Transverse colon (tissue), 3 donors: ENCODE measurements around the gene ZKSCAN8.

Source experiments
- POLR2A ChIP-seq: fragments of 450-650 bp; IDR thresholded peaks from one replicate; pipeline ENCODE4 v1.6.1; 2016; ENCODE audit warnings: antibody characterized with exemption, mild to moderate bottlenecking, moderate library complexity
- TF ChIP-seq, protein P1 (sequence below), 5 experiments: fragments of 200-600 bp in 3 of 5; fragments of 450-650 bp in 2 of 5; sonication (generic) in 3 of 5; IDR thresholded peaks; 1 replicate in 2 of 5; 2 replicates in 3 of 5; pipeline ENCODE4 v1.5.1; 2016 to 2017; ENCODE audit warnings: antibody characterized with exemption in 5 of 5, inconsistent platforms in 3 of 5, mild to moderate bottlenecking in 2 of 5, moderate library complexity in 1 of 5

GRCh38 chr6:28134716-28135115 is 7.0 kb upstream of the ZKSCAN8 start:
- TF ChIP-seq, protein P1, sequence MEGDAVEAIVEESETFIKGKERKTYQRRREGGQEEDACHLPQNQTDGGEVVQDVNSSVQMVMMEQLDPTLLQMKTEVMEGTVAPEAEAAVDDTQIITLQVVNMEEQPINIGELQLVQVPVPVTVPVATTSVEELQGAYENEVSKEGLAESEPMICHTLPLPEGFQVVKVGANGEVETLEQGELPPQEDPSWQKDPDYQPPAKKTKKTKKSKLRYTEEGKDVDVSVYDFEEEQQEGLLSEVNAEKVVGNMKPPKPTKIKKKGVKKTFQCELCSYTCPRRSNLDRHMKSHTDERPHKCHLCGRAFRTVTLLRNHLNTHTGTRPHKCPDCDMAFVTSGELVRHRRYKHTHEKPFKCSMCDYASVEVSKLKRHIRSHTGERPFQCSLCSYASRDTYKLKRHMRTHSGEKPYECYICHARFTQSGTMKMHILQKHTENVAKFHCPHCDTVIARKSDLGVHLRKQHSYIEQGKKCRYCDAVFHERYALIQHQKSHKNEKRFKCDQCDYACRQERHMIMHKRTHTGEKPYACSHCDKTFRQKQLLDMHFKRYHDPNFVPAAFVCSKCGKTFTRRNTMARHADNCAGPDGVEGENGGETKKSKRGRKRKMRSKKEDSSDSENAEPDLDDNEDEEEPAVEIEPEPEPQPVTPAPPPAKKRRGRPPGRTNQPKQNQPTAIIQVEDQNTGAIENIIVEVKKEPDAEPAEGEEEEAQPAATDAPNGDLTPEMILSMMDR (IDR thresholded peaks at IDR 0.05), result no peak
- TF ChIP-seq POLR2A, result no peak
